HG03139 (cell line): ENCODE measurements around the gene SHMT1.
"Not testable (repeated sequence)": the region's sequence is repeated elsewhere in the genome, so short reads cannot be mapped to it uniquely, and the experiment has no call there.

Experiments
- ATAC-seq: cut with Tn5 transposase; IDR thresholded peaks from one replicate; pipeline ENCODE4 v1.9.1; 2021; ENCODE audit not compliant: unreplicated experiment

The SHMT1 gene

DNA sequence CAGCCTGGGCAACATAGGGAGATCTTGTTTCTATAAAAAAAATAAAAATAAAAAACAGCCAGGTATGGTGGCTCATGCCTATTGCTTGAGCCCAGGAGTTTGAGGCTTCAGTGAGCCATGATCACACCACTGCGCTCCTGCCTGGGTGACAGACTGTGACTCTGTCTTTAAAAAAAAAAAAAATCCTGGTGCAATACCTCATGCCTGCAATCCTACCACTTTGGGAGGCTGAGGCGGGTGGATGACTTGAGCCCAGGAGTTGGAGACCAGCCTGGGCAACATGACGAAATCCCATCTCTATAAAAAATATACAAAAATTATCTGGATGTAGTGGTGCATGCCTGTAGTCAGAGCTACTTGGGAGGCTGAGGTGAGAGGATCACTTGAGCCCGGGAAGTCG is 15.3 kb upstream of the SHMT1 start:
- ATAC-seq = not testable (repeated sequence)

DNA sequence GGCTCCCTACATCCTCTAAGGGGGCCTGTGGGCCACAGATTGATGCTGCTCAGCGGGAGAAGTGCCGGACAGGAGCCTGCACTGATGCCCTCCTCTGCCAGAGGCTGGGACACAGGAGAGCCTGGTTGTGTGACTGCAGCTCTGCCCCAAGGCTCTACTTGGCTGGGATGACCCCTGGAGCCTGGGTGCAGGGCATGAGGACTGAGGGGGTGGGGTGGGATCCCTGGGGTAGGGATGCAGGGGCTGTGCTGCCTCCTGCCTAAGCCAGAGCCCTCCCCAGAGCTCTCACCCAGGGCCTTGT is 14.8 kb upstream of the SHMT1 start:
- no peak for ATAC-seq

DNA sequence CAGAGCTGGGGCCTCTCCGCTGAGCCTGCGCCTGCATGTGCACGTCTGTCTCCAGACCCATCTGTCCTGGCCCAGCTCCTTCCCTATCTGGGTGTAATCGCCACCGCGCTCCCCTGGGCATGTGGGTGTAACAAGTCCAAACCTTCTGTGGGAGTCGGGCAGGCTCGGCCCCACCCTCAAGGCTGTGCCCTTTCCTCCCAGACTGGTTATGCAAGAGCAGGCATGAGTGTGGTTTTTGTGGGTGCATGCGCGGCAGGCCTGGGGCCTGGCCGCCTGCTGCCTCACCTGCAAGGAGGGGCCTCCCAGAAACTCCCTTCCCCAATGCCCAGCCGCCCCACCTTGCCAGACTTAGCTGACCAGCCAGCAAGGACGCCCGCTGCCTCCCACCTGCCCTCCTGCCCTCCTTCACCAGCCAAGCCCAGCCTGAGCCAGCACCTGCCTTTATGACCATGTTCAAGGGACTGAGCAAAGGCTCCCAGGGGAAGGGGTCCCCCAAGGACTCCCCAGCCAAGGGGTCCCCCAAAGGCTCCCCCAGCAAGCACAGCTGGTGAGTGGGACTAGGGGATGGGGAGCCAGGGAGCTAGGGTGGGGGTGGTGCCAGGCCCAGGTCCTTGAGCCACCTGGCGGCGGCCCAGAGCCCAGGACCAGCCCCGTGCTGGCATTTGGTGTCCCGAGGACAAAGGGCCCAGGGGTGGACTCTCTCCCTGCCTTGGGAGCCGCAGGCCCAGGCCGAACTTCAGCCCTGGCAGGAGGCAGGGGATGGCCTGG is 14.3 kb upstream of the SHMT1 start, which contains the start of gene EVPLL:
TSS of gene EVPLL (plus strand) at position 342 of the 768 bp plus-strand sequence. CDS start 3,160 bp downstream, outside the sequence.
- ATAC-seq = no peak

DNA sequence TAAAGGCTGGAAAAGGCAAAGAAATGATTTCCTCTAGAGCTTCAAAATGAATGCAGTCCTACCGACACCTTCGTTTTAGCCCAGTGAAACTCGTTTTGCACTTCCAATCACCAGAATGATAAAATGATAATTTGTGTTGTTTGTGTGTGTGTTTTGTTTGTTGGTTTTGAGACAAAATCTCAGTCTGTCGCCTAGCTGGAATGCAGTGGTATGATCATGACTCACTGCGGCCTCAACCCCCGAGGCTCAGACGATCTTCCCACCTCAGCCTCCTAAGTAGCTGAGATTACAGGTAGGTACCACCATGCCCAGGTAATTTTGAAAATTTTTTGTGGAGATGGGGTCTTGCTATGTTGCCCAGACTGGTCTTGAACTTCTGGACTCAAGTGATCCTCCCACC is 10.9 kb upstream of the SHMT1 start:
- ATAC-seq = no peak

DNA sequence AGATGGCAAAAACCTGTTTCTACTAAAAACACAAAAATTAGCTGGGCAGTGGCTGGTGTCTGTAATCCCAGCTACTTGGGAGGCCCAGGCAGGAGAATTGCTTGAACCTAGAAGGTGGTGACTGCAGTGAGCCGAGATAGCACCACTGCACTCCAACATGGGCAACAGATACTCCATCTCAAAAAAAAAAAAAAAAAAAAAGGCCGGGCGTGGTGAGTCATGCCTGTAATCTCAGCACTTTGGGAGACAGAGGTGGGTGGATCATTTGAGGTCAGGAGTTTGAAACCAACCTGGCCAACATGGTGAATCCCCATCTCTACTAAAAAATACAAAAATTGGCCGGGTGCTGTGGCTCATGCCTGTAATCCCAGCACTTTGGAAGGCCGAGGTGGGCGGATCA is 9.8 kb upstream of the SHMT1 start:
- ATAC-seq = not testable (repeated sequence)

DNA sequence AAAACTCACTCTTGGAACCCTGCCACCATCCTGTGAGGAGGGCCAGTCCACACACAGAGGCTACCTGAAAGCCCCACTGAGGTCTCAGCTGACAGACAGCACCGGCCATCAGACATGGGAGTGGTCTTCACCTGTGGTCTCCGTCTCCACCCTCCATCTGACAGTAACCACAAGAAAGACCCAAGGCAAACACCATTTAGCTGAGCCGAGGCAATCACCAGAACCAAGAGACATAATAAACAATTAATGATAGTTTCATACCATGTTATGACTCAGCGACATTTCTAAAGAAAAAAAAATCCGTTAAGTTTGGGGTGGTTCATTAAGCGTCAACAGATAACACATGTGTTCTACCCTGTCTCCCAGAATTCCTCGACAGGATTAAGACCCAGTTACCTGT is 8.1 kb upstream of the SHMT1 start:
- ATAC-seq = no peak

DNA sequence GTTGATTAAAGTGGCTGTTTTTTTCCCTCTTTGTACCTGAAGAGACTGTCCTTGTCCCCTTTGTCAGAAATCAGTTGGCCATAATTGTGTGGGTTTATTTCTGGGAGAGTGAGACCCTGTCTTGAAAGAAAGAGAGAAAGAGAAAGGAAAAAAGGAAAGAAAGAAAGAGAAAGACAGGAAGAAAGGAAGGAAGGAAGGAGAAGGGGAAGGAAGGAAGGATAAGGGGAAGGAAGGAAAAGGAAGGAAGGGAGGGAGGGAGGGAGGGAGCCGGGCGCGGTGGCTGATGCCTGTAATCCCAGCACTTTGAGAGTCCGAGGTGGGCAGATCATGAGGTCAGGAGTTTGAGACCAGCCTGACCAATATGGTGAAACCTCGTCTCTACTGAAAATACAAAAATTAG is 7.4 kb upstream of the SHMT1 start:
- ATAC-seq = no peak

DNA sequence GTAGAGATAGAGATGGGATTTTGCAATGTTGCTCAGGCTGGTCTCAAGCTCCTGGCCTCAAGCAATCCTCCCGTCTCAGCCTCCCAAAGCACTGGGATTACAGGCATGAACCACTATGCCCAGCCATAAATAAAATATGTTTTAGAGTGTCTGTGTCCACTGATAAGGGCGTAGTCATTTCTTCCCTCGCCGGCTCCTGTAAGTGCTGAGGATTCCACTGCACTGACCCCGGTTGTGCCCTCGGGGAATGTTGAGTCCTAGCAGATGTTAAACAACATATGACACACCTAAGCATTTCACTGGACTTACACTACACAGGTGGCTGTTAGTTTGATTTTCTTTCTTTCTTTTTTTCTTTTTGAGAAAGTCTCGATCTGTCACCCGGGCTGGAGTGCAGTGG is 5.6 kb upstream of the SHMT1 start:
- no peak for ATAC-seq

DNA sequence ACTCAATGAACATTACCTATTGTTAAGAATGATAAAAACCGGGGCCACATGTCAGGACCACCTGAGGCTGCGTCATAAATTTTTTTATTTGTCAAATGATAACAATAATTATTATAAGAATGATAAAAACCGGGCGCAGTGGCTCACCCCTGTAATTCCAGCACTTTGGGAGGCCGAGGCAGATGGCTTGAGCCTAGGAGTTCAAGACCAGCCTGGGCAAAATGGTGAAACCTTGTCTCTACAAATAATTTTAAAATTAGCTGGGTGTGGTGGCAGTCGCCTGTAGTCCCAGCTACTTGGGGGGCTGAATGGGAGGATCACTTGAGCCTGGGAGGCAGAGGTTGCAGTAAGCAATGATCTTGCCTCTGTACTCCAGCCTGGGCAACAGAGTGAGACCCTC is 816 bp upstream of the SHMT1 start:
- no peak for ATAC-seq

DNA sequence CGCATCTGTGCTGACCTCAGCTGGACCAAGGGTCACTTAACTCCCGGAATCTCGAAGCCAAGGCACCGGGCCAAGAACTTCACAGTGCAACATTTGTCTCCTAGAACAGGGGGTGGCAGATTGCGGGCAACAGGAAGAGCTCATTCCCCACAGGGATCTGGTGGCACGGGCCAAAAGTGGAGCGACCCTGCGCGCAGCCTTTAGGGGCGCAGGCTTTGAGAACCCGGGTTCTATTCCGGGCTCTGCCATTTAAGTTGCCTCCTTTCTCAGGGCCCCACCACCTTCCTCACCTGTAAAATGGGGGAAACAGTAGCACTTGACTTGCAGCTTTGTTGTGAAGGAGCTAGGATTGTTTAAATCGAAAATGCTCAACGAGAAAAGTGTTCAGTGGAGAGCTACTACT is 651 bp downstream of the SHMT1 start:
- no peak for ATAC-seq

DNA sequence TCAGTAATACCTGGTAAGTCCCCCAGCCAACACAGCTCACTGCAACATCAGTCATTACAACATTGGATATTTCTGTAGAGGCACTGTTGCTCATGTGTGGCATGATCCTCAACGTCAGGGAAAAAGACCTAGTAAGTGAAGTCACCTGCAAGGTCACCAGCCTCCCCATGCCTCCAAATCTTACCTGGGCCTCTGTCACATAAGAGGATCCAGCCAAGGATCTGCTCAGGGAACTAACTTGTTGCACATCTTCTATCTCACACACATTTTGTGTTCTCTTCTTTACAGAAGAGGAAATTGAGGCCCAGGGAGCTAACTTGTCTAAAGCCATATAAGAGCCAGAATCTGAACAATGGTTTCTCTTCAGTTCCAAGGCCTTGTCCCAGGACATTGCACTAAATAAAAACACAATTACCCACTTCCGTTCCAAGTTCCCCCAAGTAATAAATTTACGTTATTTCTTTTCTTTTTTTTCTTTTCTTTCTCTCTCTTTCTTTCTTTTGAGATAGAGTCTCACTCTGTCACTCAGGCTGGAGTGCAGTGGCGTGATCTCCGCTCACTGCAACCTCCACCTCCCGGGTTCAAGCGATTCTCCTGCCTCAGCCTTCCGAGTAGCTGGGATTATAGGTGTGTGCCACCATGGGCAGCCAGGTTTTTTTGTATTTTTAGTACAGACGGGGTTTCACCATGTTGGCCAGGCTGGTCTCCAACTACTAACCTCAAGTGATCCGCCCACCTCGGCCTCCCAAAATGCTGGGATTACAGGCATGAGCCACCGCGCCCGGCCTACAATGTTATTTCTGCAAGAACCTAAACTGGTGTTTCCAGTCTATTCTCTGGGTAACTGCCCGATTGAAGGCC is 1.3 kb downstream of the SHMT1 start:
- no peak for ATAC-seq

DNA sequence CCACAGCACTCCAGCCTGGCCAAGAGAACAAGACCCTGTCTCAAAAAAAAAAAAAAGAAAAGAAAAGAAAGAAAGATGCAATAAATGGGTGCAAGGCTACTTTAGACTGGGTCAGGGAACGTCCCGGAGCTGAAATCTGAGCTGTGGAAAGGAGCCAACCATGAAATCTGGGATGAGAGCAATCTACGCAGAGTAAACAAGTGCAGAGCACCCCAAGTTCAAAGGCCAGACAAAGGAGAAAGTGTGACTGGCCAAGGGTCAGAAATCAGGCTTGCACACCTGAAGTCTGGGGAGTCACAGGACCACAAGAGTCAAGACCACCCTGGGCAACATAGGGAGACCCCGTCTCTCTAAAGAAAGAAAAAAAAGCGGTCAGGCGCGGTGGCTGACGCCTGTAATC is 2.8 kb downstream of the SHMT1 start:
- ATAC-seq = no peak

DNA sequence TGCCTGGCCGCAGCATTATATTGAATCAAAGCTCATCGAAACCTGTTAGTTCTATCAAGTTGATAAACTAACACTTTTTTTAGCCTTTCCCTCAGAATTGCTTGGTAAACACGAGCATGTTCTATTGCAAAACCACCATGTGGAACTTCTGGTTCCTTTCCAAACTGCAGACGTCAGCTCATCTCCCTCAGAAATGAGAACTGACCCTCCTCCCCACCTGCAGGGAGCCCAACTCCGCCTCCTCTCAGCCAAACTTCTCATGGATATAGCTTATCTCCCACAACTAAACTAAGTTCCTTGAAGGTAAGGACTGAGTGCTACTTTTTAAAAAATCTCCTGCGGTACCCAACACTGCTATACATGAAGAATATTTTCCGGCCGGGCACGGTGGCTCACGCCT is 6.7 kb downstream of the SHMT1 start:
- ATAC-seq = no peak

DNA sequence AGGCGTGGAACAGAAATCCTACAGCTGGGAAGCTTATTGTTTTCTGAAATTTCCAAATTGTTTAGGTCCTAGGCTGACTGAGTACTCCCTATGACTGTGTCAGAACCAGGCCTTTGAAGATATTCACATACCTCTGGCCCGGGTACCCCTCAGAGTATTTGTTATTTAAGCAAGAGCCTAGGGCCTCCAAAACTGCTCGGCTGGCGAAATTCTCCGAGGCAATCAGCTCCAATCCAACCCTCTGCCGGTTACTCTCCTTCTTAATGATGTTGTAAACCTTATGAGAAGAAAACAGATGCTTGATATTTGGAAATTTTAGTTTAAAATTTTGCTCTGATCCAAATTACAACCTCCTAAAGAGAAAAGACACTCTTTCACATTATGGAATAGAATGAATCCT is 9.8 kb downstream of the SHMT1 start:
- no peak for ATAC-seq

DNA sequence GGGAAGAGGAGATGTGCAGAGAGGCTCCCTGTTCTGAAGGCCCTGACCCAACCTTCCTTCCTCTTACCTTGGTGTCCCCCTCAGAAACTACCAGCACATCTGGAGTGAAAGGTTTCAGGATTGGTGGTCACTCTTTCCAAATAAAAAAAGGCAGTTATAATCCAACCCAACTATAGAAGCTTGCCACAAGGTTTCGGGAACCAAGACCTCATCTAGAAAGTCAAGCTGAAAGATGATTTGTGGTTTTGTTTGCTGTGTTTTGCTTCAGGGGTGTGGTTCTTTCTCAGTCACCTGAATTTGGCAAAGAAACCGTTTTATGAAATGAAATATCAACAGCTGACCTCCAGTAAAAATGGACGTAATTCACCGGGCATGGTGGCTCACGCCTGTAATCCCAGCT is 19.3 kb downstream of the SHMT1 start:
- ATAC-seq = no peak

DNA sequence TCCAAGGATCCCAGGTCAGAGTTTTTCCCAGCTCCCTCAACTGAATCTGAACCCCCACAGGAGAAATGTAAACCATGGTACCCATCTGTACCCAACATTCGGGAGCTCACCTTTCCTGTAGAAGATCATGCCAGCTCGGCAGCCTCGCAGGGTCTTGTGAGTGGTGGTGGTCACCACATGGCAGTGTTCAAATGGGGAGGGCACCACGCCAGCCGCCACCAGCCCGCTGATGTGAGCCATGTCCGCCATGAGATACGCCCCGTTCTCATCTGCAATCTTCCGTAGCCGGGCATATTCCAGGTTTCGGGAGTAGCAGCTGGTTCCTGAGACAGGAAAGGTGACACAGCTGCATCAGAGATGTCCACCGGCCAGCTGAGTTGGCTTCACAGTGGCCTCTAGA is 23.4 kb downstream of the SHMT1 start:
- no peak for ATAC-seq

DNA sequence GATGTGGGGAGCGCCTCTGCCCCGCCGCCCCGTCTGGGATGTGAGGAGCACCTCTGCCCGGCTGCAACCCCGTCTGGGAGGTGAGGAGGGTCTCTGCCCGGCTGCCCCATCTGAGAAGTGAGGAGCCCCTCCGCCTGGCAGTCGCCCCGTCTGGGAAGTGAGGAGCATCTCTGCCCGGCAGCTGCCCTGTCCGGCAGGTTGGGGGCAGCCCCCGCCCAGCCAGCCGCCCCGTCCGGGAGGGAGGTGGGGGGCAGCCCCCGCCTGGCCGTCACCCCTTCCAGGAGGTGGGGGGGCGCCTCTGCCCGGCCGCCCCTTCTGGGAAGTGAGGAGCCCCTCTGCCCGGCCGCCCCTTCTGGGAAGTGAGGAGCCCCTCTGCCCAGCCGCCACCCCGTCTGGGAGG is 25.2 kb downstream of the SHMT1 start:
- ATAC-seq = not testable (repeated sequence)

DNA sequence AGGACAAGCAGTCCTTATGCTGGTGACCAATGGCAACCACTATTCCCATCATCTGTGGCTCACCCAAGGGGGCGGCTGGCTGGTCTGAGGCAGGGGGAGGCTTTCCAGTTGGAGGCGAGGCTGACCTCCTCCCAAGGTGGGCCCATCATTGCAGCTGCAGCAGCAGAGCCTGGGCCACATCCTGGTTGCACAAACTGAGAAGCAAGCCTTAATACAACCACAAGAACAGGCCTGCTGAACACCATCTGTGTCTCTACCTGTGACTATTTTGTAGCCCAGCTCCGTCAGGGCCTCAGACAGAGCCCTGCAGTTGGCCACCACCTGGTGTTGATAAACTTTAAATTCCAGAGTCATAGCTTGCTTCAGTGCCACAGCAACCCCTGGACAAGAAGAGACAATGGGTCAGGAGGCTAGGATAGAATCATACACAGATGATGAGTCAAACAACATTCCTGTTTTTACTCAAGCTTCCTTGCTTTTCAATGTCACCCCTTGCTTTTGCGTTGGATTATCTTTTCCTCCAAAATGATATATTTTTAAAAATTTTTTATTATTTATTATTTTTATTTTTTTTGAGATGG is 30.4 kb downstream of the SHMT1 start:
- no peak for ATAC-seq

DNA sequence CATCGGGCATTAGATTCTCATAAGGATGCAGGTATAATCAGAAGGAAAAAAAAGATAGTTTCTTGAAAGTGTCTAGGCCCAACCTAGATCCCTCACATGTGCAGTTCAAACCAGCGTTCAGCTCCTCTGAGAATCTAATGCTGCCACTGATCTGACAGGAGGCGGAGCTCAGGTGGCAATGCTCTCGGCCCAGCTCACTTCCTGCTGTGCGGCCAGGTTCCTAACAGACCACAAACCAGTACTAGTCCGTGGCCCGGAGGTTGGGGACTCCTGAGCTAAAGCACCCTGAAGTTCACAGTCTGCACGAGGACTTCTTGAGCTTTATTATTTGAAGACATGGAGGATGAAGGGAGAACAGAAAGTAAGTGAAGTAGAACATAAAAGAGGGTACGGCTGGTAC is 31.5 kb downstream of the SHMT1 start:
- ATAC-seq = no peak

DNA sequence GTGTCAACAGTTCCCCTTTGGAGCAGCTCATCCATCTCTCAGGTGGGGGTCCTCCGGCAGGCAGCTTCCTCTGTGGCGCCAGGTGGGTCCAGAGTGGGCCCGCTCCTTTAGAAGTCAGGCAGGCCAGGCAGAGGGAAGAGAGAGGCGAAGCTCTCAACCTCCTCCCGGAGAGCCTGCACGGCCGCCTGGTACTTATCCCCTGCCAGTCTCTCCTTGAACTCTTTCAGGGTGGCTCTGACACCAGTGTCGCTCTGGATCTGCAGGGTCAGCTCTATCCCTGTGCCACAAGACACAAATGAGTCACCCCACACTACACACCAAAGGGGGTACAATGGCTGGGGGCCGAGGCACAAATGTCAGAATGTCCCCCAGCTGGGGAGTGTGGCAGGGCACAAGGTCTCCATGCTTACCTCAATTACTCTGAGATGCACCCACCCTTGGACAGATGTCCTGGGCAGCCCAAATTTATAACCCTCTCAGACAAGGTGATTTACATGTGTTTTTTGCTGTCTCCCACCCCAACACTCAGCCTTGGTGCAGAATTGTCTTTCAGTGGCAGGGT is 34.6 kb downstream of the SHMT1 start:
- no peak for ATAC-seq

DNA sequence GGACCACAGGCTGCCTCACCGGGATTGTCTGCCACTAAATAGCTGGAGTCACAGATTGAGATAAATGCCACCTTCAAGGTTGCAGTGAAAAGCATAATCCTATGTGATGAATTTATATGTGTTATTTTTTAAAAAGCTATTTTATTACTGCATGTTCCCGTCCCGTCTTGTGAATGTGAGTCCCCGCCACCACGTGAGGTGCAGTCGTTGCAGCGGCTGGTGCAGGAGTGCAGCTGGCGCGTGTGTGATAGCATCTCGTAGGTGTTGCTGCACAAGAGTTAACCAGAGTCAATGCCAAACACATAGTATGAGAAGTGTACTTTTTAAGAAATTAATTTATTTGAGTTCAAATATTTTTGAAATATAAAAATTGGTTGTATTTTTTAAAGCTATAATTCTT is 35.8 kb downstream of the SHMT1 start:
- ATAC-seq = no peak

DNA sequence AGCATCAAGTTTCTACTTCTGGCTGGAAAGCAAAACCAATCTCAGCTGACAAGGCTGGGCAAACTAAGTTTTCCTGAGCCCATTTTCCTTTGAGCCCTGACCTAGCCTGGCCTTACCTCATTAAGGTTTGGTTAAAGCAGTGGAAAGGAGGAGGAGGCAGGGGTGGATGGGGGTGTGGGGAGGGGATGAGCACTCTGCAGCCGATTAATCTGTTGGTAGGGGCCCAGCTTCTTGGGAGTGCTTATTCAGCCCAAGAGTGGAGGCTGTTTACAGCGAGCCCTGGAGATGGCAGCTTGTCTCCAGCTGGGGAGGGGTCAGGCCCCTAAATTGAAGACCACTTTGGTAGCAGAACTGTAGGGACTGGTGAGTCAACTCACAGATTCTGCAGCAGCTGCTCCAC is 36.3 kb downstream of the SHMT1 start:
- ATAC-seq = no peak
